SU-DHL-6 (cell line): ENCODE data around the gene TTYH3.

ENCODE experiments used
- CTCF ChIP-seq: fragments of 200-600 bp; sonication (generic); IDR thresholded peaks from one replicate; pipeline ENCODE4 v1.5.1; 2017; ENCODE audit warnings: antibody characterized with exemption, mild to moderate bottlenecking, low read length, moderate library complexity; ENCODE audit not compliant: insufficient read depth, poor library complexity, severe bottlenecking
- EZH2phosphoT487 ChIP-seq: fragments of 200-600 bp; sonication (generic), shearing (Covaris generic); conservative IDR thresholded peaks from 2 replicates; pipeline ENCODE4 v1.6.1; 2018; ENCODE audit warnings: mild to moderate bottlenecking, antibody characterized with exemption, low read length, moderate library complexity, mixed read lengths

GRCh38 chr7:2686101-2686500 is 54.3 kb downstream of the TTYH3 start:
- no peak for TF ChIP-seq CTCF
- no peak for TF ChIP-seq EZH2phosphoT487
